ENCODE measurements around the gene TUBA4B.

DNA sequence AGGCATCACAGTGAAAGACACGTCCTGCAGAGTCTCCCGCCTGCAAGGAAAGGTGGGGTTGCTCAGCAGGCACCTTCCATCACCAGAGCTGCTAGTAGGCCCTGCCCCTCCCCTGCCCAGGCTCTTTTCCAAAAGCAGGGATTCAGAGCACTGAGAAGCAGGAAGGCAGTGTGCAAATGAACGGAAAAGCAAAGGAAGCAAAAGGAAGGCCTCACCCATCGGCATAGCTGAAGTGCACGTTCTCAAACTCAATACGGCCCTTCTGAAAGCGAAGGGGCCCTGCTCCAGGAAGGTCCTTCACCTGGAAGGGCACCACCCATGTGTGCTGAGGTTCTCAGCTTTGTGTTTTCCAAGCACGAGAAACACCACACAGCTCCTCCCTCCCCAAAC, 40.0 kb upstream of the TUBA4B start:
- no peak for TF ChIP-seq CTCF (IDR thresholded peaks at IDR 0.05)
- no peak for TF ChIP-seq POLR2A (IDR thresholded peaks at IDR 0.05)
